NCI-H128 (cell line): ENCODE data around the gene CCDC15.

Experiments used
- DNase-seq: peaks from one replicate; lab custom pipeline; 2025; ENCODE audit not compliant: unreplicated experiment; lab: John Stamatoyannopoulos, UW

CCDC15 gene

GRCh38 chr11:125063429-125064043 is 109.5 kb downstream of the CCDC15 start:
- DNase-seq: no peak

- DNase-seq: no peak
Measured at GRCh38 chr11:125064070-125064469, 110.1 kb downstream of the CCDC15 start.

- DNase-seq: no peak
Measured at GRCh38 chr11:125068368-125068767, 114.4 kb downstream of the CCDC15 start.

GRCh38 chr11:125069008-125069407 is 115.0 kb downstream of the CCDC15 start:
- no peak for DNase-seq

GRCh38 chr11:125069796-125070195 is 115.8 kb downstream of the CCDC15 start:
- DNase-seq: no peak

GRCh38 chr11:125070699-125071254 is 116.8 kb downstream of the CCDC15 start:
- no peak for DNase-seq

GRCh38 chr11:125071435-125071834 is 117.4 kb downstream of the CCDC15 start:
- no peak for DNase-seq

GRCh38 chr11:125071846-125072217 is 117.8 kb downstream of the CCDC15 start:
- no peak for DNase-seq

GRCh38 chr11:125072218-125072960 is 118.4 kb downstream of the CCDC15 start:
- DNase-seq: no peak

GRCh38 chr11:125072961-125073590 is 119.1 kb downstream of the CCDC15 start:
- no peak for DNase-seq

- DNase-seq: no peak
Measured at GRCh38 chr11:125073616-125074483, 119.8 kb downstream of the CCDC15 start.

- no peak for DNase-seq
Measured at GRCh38 chr11:125074511-125075241, 120.7 kb downstream of the CCDC15 start.

- no peak for DNase-seq
Measured at GRCh38 chr11:125075242-125075625, 121.2 kb downstream of the CCDC15 start.

GRCh38 chr11:125075900-125076317 is 121.9 kb downstream of the CCDC15 start:
- no peak for DNase-seq

GRCh38 chr11:125076378-125076945 is 122.5 kb downstream of the CCDC15 start:
- no peak for DNase-seq

- no peak for DNase-seq
Measured at GRCh38 chr11:125078016-125078415, 124.0 kb downstream of the CCDC15 start.

- DNase-seq: no peak
Measured at GRCh38 chr11:125078516-125079140, 124.6 kb downstream of the CCDC15 start.

GRCh38 chr11:125079151-125079877 is 125.3 kb downstream of the CCDC15 start:
- no peak for DNase-seq
